GM12875 (cell line): ENCODE data around the gene RABGEF1.
"Not testable (repeated sequence)": the region's sequence is repeated elsewhere in the genome, so short reads cannot be mapped to it uniquely, and the experiment has no call there.

ENCODE experiments used
- H3K4me3 ChIP-seq: one replicate; pipeline ENCODE4 v1.5.1; 2011; ENCODE audit warnings: low read depth, low read length, control low read depth
- TF ChIP-seq, protein P1 (sequence below): IDR thresholded peaks from 2 replicates; pipeline ENCODE4 v1.5.1; 2011; ENCODE audit warnings: low read depth, mild to moderate bottlenecking, control low read depth, inconsistent platforms, low read length, moderate library complexity, borderline replicate concordance; ENCODE audit not compliant: insufficient read depth

RABGEF1 gene

DNA sequence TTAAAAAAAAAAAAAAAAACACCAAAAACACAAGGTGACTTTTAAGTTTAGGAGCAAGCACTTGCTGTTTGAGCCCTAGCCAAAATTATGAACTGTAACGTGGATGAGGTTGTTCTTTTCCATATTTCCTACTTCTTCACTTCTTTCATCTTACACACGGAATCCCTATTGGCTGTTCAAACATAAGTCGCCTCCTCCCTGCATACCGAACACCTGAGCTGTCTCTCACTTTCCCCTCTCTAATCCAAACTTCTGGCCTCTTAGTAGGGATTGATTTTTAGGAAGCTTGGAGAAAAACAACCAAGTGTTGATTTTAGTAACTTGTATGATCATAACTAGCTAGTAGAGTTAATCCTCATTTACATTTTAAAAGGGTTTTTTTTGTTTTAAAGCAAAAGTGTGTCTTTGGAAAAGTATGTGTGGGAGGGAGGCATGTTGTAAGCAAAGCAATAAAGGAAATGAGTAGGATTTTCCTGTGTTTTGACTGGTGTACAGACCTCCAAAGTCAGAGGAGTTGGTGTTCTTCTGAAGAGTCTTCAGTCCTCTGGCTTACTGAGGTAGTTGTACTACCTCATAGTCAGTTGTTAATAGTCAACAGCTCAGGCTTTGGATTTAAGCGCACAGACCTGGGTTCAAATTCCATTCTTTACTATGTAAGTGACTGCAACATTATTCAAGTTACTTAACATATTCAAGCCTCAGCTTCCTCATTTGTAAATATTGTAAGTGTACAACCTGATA lies 39.3 kb downstream of the RABGEF1 start:
- TF ChIP-seq, protein P1, sequence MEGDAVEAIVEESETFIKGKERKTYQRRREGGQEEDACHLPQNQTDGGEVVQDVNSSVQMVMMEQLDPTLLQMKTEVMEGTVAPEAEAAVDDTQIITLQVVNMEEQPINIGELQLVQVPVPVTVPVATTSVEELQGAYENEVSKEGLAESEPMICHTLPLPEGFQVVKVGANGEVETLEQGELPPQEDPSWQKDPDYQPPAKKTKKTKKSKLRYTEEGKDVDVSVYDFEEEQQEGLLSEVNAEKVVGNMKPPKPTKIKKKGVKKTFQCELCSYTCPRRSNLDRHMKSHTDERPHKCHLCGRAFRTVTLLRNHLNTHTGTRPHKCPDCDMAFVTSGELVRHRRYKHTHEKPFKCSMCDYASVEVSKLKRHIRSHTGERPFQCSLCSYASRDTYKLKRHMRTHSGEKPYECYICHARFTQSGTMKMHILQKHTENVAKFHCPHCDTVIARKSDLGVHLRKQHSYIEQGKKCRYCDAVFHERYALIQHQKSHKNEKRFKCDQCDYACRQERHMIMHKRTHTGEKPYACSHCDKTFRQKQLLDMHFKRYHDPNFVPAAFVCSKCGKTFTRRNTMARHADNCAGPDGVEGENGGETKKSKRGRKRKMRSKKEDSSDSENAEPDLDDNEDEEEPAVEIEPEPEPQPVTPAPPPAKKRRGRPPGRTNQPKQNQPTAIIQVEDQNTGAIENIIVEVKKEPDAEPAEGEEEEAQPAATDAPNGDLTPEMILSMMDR, result no peak
- H3K4me3 ChIP-seq, result no peak overlapping the region

DNA sequence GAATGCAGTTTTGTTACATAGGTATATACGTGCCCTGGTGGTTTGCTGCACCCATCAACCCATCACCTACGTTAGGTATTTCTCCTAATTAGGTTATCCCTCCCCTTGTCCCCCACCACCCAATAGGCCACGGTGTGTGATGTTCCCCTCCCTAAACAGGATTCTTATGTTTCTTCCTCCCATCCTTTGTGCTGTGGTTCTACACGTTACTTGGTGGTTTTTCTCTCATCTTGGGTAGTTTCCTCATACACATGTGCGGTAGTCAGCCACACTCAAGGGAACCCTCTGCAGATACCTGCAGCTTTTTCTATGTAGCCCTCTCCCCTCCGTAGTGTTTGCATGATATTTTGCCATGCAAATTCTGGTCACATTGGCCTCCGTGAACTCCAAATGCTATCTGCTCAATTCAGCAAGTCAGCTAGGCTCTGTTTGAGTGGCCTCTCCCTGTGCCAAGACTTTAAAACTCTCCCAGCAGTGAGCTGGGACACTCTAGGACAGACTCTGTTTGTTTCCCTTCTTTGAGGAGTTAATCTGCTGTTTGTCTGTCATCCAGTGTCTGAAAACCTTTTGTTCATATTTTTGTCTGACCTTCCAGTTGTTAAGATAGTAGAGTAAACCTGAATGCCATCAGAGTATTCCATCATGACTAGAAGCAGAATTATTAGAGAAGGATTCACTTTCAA lies 41.0 kb downstream of the RABGEF1 start:
- TF ChIP-seq, protein P1, result no peak
- no peak overlapping the region for H3K4me3 ChIP-seq

DNA sequence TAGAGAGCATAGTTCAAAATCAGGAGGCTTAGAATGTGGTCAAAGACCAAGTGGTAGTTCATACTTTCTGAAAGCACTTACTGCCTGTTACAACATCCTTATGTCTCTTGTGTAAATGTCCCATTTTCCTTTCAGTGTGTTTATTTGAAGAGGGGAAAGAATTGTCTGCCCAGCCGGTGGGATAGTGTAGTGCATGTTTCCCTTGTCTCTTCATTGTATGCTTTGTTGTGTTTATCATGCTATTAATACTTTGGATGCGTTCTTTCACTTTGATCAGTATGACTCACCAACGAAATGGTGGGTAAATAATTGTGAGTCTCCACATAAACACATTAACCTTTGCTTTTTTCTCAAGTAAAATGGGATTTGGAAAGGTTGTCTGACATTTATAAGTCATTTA lies 42.3 kb downstream of the RABGEF1 start:
- H3K4me3 ChIP-seq, result not testable (repeated sequence)

DNA sequence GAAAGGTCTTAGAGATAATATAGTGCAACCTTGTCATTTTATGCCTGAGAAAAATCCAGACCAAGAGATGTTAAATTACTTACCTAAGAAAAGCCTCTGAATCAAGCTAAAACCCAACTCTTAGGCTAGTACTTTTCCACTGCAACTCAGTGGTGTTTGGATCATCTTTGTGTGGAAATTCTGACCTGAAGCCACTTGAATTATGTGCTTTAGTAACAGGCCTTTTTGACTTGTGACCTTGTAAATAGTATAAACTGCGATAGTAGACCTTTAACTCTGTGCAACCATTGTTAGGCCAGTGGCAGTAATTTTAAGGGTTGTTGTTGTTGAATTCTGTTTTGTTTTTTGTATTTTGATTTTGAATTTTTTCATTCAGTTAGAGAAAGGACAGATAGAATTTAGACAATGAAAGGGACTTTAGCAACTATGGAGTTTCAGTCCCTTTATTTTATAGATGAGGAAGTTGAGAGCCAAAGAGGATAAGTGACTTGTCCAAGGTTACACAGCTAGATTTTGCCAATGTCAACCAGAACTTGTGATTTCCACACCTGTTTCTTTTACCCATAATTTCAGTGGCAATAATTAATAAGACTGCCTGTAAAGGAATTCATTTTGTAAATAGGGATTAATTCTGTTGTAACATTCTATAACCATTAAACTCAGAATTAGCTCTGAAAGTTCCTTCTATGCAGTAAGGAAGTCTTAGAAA lies 43.5 kb downstream of the RABGEF1 start:
- H3K4me3 ChIP-seq, result not testable (repeated sequence)

DNA sequence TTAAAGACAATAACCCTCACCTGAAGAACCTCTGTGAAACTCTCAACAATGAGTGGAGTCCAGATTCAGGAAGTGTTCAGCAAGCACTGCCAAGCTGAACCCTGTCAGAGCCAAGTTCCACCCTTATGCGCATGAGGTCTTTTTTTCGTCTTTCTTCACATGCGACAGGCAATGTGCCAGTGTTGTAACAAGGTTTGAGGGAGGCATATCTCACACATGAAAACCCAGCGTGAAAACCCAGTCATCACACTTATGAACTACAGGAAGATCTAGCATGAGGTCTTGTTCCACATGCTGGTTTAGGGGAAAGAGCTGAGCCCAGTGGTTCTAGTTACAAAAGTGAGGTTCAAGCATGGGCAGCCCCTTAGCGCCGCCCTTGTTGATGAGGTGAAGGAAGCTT lies 49.7 kb downstream of the RABGEF1 start:
- TF ChIP-seq, protein P1, result no peak
- no peak overlapping the region for H3K4me3 ChIP-seq

DNA sequence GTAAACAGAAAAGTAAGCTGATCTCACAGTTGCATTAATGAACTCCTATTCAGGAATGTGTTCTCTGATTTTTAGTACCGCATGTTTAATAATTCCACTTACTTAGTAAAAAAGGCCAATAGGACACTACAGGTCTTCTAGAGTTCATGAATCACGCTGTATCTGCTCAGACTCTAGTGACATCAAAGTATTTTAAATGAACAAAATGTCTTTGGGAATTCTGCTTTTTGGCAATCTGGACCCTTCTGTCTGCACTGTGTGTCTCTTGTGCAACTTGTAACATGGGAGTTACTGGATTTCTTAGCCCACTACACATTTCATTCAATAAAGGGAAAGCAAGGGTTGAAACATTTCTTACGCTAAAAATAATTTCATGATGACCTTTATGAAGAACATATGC lies 50.2 kb downstream of the RABGEF1 start:
- TF ChIP-seq, protein P1, result no peak
- no peak overlapping the region for H3K4me3 ChIP-seq

DNA sequence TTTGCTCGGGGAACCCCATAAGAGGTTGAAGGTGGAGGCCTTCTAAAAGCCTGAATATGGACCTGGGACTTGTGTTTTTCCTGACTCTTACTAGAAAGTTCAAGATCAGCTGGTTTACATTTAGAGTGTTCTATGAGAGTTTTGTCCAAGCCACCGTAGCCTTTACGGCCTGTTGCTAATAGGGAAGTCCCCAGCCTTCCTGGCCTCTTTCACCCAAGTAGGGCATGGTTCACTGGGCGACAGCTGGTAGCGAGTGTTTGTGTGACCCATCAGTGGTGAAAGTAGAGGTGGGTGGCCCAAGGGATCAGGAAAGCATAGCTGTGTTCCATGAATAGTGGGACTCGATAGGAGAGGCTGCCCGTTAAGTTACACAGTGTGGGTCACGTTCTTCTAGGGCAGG lies 60.1 kb downstream of the RABGEF1 start:
- no peak overlapping the region for H3K4me3 ChIP-seq
- TF ChIP-seq, protein P1, result no peak

DNA sequence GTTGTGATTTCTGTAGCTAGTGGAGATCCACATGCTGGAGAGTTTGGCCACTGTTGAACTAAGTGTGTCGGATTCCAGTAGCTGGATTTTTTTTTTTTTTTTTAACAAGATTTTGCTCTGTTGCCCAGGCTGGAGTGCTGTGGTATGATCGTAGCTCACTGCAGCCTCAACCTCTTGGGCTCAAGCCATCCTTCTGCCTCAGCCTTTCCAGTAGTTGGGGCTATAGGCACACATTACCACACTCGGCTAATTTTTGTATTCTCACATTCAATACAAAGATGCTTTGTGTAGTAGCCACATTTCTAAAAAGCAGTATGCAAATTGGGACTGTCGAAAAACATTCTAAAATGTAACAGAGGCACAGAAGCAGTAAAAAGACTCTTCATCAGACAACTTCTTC lies 63.5 kb downstream of the RABGEF1 start:
- TF ChIP-seq, protein P1, result no peak
- no peak overlapping the region for H3K4me3 ChIP-seq
